Hematopoietic multipotent progenitor cell treated with erythropoietin and hydrocortisone succinate and interleukin-3 and kit ligand, for 6 days (in vitro differentiated cells): ENCODE data around the gene SEPTIN12.
"Not testable (repeated sequence)": the region's sequence is repeated elsewhere in the genome, so short reads cannot be mapped to it uniquely, and the experiment has no call there.

Experiments
- DNase-seq: peaks from one replicate; pipeline ENCODE4 v3.0.0-alpha.2; 2015

The SEPTIN12 gene

GRCh38 chr16:4802659-4803287 lies 14.6 kb upstream of the SEPTIN12 start:
- peak; percentile 97 for DNase-seq

GRCh38 chr16:4801962-4802658 lies 14.0 kb upstream of the SEPTIN12 start, which contains the start of gene ROGDI:
Gene ROGDI, minus strand, starts transcription at chr16:4802633. Its CDS starts 62 bp downstream, at chr16:4802571.
- peak; percentile 92 for DNase-seq

GRCh38 chr16:4801051-4801961 lies 13.2 kb upstream of the SEPTIN12 start:
- DNase-seq = no peak

- peak; percentile 55 for DNase-seq
Observed at GRCh38 chr16:4800290-4801041, 12.3 kb upstream of the SEPTIN12 start.

GRCh38 chr16:4799171-4799855 lies 11.2 kb upstream of the SEPTIN12 start:
- no peak for DNase-seq

- no peak for DNase-seq
Observed at GRCh38 chr16:4798456-4798855, 10.3 kb upstream of the SEPTIN12 start.

GRCh38 chr16:4797805-4798252 lies 9.7 kb upstream of the SEPTIN12 start:
- no peak for DNase-seq

- no peak for DNase-seq
Observed at GRCh38 chr16:4796982-4797804, 9.0 kb upstream of the SEPTIN12 start.

GRCh38 chr16:4795828-4796572 lies 7.9 kb upstream of the SEPTIN12 start:
- no peak for DNase-seq

GRCh38 chr16:4795181-4795827 lies 7.2 kb upstream of the SEPTIN12 start, which contains the start of gene SMIM22:
Gene SMIM22, plus strand, starts transcription at chr16:4795369. Its CDS starts 366 bp downstream, at chr16:4795735.
- no peak for DNase-seq

- DNase-seq = no peak
Observed at GRCh38 chr16:4792951-4793513, 4.9 kb upstream of the SEPTIN12 start.

- DNase-seq = no peak
Observed at GRCh38 chr16:4790871-4791270, 2.7 kb upstream of the SEPTIN12 start.

GRCh38 chr16:4790261-4790660 lies 2.1 kb upstream of the SEPTIN12 start:
- no peak for DNase-seq

GRCh38 chr16:4788910-4789309 lies 765 bp upstream of the SEPTIN12 start:
- DNase-seq = no peak

GRCh38 chr16:4788489-4788889 lies 344 bp upstream of the SEPTIN12 start:
- no peak for DNase-seq

GRCh38 chr16:4787068-4787467 lies 1.1 kb downstream of the SEPTIN12 start:
- DNase-seq = no peak

- no peak for DNase-seq
Observed at GRCh38 chr16:4785758-4786433, 2.2 kb downstream of the SEPTIN12 start.

- DNase-seq = not testable (repeated sequence)
Observed at GRCh38 chr16:4784444-4784987, 3.6 kb downstream of the SEPTIN12 start.
